ENCODE data around the gene DPP6. TPM values are rescaled to one million over a fixed set of nuclear protein-coding genes. Genes with fewer than 3 reads are reported as not detected.

DPP6 gene
- total and polyA plus RNA-seq, 2 donors (not counting 1 experiment from before 2014, with no cell fraction given) = not detected

- Mint-ChIP-seq H3K27me3 (no peaks in the 10 kb centered on the region), H3K9me3 (ENCODE audit: insufficient read depth) (no peaks in the 10 kb centered on the region), H3K4me3 (no peak overlapping the region), H3K4me1 (no peaks in the 10 kb centered on the region), H3K27ac (no peak overlapping the region)
- no peak for TF ChIP-seq CTCF (IDR thresholded peaks at IDR 0.05)
- TF ChIP-seq EZH2 (IDR thresholded peaks at IDR 0.05; ENCODE audit: borderline replicate concordance, insufficient read depth, low read depth, low read length, poor library complexity, severe bottlenecking) = no peak
- H3K4me3 ChIP-seq (ENCODE audit: control extremely low read depth in 1 of 5, extremely low read depth in 1 of 5, insufficient read depth in 1 of 5, low read depth in 2 of 5, low read length in 4 of 5) = no peak overlapping the region
- no peaks in the 10 kb centered on the region for H3K36me3 ChIP-seq (replicated peaks in 1 of 2; ENCODE audit: control extremely low read depth in 1 of 2, control insufficient read depth in 1 of 2, extremely low read depth in 1 of 2, insufficient read depth in 2 of 2, low read length in 1 of 2)
- 100% methylated on average over 2 of the region's 2 CpGs for WGBS (ENCODE audit: insufficient coverage)
- peaks cover 0 to 16% (median 0%) of the 10 kb centered on the region in 3 donors for H3K9me3 ChIP-seq (ENCODE audit: control extremely low read depth in 1 of 3, control insufficient read depth in 2 of 3, insufficient read depth in 1 of 3, low read length in 2 of 3)
- H4K20me1 ChIP-seq (ENCODE audit: control insufficient read depth, insufficient read depth, low read length, poor library complexity, severe bottlenecking) = no peaks in the 10 kb centered on the region
- H3K27ac ChIP-seq (ENCODE audit: low read length in 2 of 2) = no peak overlapping the region
- H3K4me2 ChIP-seq (replicated peaks; ENCODE audit: low read depth, low read length, poor library complexity, severe bottlenecking) = no peak overlapping the region
- H2AFZ ChIP-seq (ENCODE audit: insufficient read depth, low read depth, low read length, poor library complexity, severe bottlenecking) = no peak overlapping the region
- H3K27me3 ChIP-seq (replicated peaks in 1 of 4; ENCODE audit: control extremely low read depth in 1 of 4, control insufficient read depth in 3 of 4, insufficient read depth in 4 of 4, low read length in 3 of 4) = no peaks in the 10 kb centered on the region
- no peak for DNase-seq
- intact Hi-C loops (cut with micrococcal nuclease) = no loop called here
- H3K9ac ChIP-seq (ENCODE audit: low read length) = no peak overlapping the region
- POLR2A ChIA-PET = no interaction called here
- CTCF ChIA-PET = no interaction called here
- no peaks in the 10 kb centered on the region for H3K4me1 ChIP-seq (ENCODE audit: control insufficient read depth in 2 of 2, insufficient read depth in 2 of 2, low read length in 2 of 2)
- ATAC-seq (ENCODE audit: low read depth) = no peak
- no peaks in the 10 kb centered on the region for H3K79me2 ChIP-seq (ENCODE audit: control insufficient read depth, insufficient read depth, low read length)
Measured at GRCh38 chr7:154574235-154574634, 522.0 kb downstream of the DPP6 start.

- H3K27me3 ChIP-seq (replicated peaks in 1 of 4; ENCODE audit: control extremely low read depth in 1 of 4, control insufficient read depth in 3 of 4, insufficient read depth in 4 of 4, low read length in 3 of 4) = no peaks in the 10 kb centered on the region
- H3K27ac ChIP-seq (ENCODE audit: low read length in 2 of 2) = no peak overlapping the region
- Mint-ChIP-seq H3K4me1 (no peaks in the 10 kb centered on the region), H3K27ac (no peak overlapping the region), H3K27me3 (no peaks in the 10 kb centered on the region), H3K4me3 (no peak overlapping the region), H3K9me3 (ENCODE audit: insufficient read depth) (no peaks in the 10 kb centered on the region)
- no peak for ATAC-seq (ENCODE audit: low read depth)
- no peaks in the 10 kb centered on the region for H3K79me2 ChIP-seq (ENCODE audit: control insufficient read depth, insufficient read depth, low read length)
- WGBS (ENCODE audit: insufficient coverage) = 71% methylated on average over 2 of the region's 3 CpGs
- no peak overlapping the region for H3K4me3 ChIP-seq (ENCODE audit: control extremely low read depth in 1 of 5, extremely low read depth in 1 of 5, insufficient read depth in 1 of 5, low read depth in 2 of 5, low read length in 4 of 5)
- peaks cover 0 to 16% (median 0%) of the 10 kb centered on the region in 3 donors for H3K9me3 ChIP-seq (ENCODE audit: control extremely low read depth in 1 of 3, control insufficient read depth in 2 of 3, insufficient read depth in 1 of 3, low read length in 2 of 3)
- intact Hi-C loops (cut with micrococcal nuclease) = no loop called here
- H3K4me1 ChIP-seq (ENCODE audit: control insufficient read depth in 2 of 2, insufficient read depth in 2 of 2, low read length in 2 of 2) = no peaks in the 10 kb centered on the region
- no peaks in the 10 kb centered on the region for H3K36me3 ChIP-seq (replicated peaks in 1 of 2; ENCODE audit: control extremely low read depth in 1 of 2, control insufficient read depth in 1 of 2, extremely low read depth in 1 of 2, insufficient read depth in 2 of 2, low read length in 1 of 2)
- H2AFZ ChIP-seq (ENCODE audit: insufficient read depth, low read depth, low read length, poor library complexity, severe bottlenecking) = no peak overlapping the region
- no peak for TF ChIP-seq CTCF (IDR thresholded peaks at IDR 0.05)
- no peak for TF ChIP-seq EZH2 (IDR thresholded peaks at IDR 0.05; ENCODE audit: borderline replicate concordance, insufficient read depth, low read depth, low read length, poor library complexity, severe bottlenecking)
- H3K9ac ChIP-seq (ENCODE audit: low read length) = no peak overlapping the region
- H4K20me1 ChIP-seq (ENCODE audit: control insufficient read depth, insufficient read depth, low read length, poor library complexity, severe bottlenecking) = no peaks in the 10 kb centered on the region
- CTCF ChIA-PET = no interaction called here
- no peak overlapping the region for H3K4me2 ChIP-seq (replicated peaks; ENCODE audit: low read depth, low read length, poor library complexity, severe bottlenecking)
- POLR2A ChIA-PET = no interaction called here
- no peak for DNase-seq
Measured at GRCh38 chr7:154575497-154575896, 523.3 kb downstream of the DPP6 start.

Measured in B cell (primary cell).